Posterior vena cava (tissue), 2 donors: ENCODE results near the gene MROH8. TPM values are rescaled to one million over a fixed set of nuclear protein-coding genes. Genes with fewer than 3 reads are reported as not detected.

Source experiments
- DNase-seq: peaks from one replicate; pipeline ENCODE4 v3.0.0-alpha.2; 2020; ENCODE audit warnings: low spot score
- intact Hi-C, 2 donors: fragments of 100-400 bp; cut with DNase I; formaldehyde crosslinking; loops; one replicate each; pipeline versions ENCODE4 v1.14.1 to v1.14.2; 2022 to 2023
- total RNA-seq, 2 donors: library from RNA; stranded (reverse); fragmentation: NEBNext Ultra II Directional; extraction: Animal tissue kit (Norgen Biotek cat#: 25700); gene quantifications; one replicate each; pipeline ENCODE4 v1.2.1, GENCODE V29; 2021
- donor health status: DM: yes; HTN: yes; CAD: no.
- donor health status: DM: yes; HTN: yes; CAD: no.

The MROH8 gene
- total RNA-seq, 2 donors from 2014 or later = 3.0 to 3.6 TPM

- DNase-seq = no peak
- intact Hi-C loops = no loop called here
These were observed 126.0 kb downstream of the MROH8 start for GRCh38 chr20:37053230-37053950.

Other genes with a start within 250 kb of the MROH8 start
- gene SAMHD1, start 227.8 kb downstream of the MROH8 start, total RNA-seq = 100 to 1,000 TPM; 250 to 419 TPM
- gene RBL1, start 83.6 kb downstream of the MROH8 start, total RNA-seq = 1 to 10 TPM; 4.4 to 5.3 TPM
- gene RPN2, start 218 bp downstream of the MROH8 start, total RNA-seq = 100 to 1,000 TPM; 136 to 175 TPM
- gene GHRH, start 82.3 kb upstream of the MROH8 start, total RNA-seq = not detected
- 10 to 100 TPM; 51.9 to 54.2 TPM for gene MANBAL, start 110.1 kb upstream of the MROH8 start, total RNA-seq
- 10 to 100 TPM; 35.4 to 39.1 TPM for gene SRC, start 166.6 kb upstream of the MROH8 start, total RNA-seq